Measurements from ENCODE around the gene ADCY6. TPM values are rescaled to one million over a fixed set of nuclear protein-coding genes. Genes with fewer than 3 reads are reported as not detected.

Gene ADCY6
- total RNA-seq, 1 experiment from 2014 or later = 19.0 TPM

DNA sequence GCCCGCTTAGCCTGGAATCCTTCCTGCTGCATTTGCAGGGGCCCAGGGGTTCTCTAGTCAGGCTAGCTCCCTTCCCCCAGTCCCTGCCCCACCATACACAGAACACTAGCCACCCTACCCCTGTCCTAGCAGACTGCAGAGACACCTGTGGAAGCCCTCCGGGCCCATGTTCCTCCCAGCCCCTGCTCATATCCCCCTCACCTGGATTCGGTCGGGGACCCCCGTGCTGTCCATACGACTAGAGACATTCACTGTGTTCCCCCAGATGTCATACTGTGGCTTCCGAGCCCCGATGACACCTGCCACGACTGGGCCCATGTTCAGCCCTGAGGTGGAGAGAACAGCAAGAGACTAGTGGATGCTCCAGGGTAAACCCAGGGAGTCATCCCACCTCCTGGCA, 20.2 kb downstream of the ADCY6 start:
- ATAC-seq (no peak), DNase-seq (no peak)
- TF ChIP-seq CTCF (conservative IDR thresholded peaks at IDR 0.05; ENCODE audit: low read depth, low read length) (no peak), EZH2phosphoT487 (IDR thresholded peaks at IDR 0.05; ENCODE audit: borderline replicate concordance, low read length) (no peak), EZH2 (IDR thresholded peaks at IDR 0.05; ENCODE audit: low read length, unreplicated experiment) (no peak)
- H3K9me3 ChIP-seq (ENCODE audit: low read length) = no peaks in the 10 kb centered on the region
- BruUV-seq (replicated peaks) = no TSS peak
- no peak overlapping the region for H3K27ac ChIP-seq (ENCODE audit: low read length)
- no peak overlapping the region for H2AFZ ChIP-seq (ENCODE audit: low read length)
- H3F3A ChIP-seq (ENCODE audit: low read length, unreplicated experiment) = no peaks in the 10 kb centered on the region
- CTCF ChIA-PET = no interaction called here
- H3K4me2 ChIP-seq (ENCODE audit: low read length) = no peak overlapping the region
- H3K4me3 ChIP-seq (ENCODE audit: low read length) = no peak overlapping the region
- peaks cover 29% of the 10 kb centered on the region; the same call in 1 of the 2 replicates for H3K36me3 ChIP-seq (ENCODE audit: low read depth, low read length)
- POLR2A ChIA-PET (ENCODE audit: unreplicated experiment) = interaction anchor here (0.6 kb wide), 1 partner anchor 83 kb away, joined by 6 read pairs; the partner anchor contains the start of gene DDX23
- intact Hi-C loops (cut with micrococcal nuclease) = no loop called here
- H3K9ac ChIP-seq (ENCODE audit: low read length) = no peak overlapping the region
- no peaks in the 10 kb centered on the region for H3K9me2 ChIP-seq (replicated peaks; ENCODE audit: low read length)
- no peaks in the 10 kb centered on the region for H4K20me1 ChIP-seq (ENCODE audit: low read length)
- H3K79me2 ChIP-seq (ENCODE audit: low read length) = no peaks in the 10 kb centered on the region
- no peaks in the 10 kb centered on the region for H3K27me3 ChIP-seq (ENCODE audit: low read length)
- peaks cover 9% of the 10 kb centered on the region; the same call in 1 of the 2 replicates for H3K4me1 ChIP-seq (ENCODE audit: insufficient read depth, low read length)

DNA sequence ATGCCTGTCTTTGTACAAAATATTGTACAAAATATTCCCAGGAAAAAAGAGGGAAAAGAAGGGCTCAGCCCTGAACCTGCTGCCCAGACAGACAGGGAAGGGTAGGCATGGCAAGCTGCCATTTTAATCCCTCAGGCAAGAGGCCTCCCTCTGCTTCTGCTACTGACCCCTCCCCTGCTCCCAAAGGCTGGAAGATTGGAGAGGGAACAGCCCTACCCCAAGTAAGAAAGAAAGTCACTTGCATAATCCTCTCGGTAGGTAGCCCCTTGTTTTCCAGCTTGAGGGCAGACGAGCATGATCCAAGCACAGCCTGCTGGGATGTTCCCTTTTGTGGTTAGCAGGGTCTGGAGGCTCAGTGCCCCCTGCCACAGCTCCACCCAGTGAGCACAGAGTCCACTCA, 20.7 kb downstream of the ADCY6 start:
- no peak overlapping the region for H3K4me2 ChIP-seq (ENCODE audit: low read length)
- no peaks in the 10 kb centered on the region for H3F3A ChIP-seq (ENCODE audit: low read length, unreplicated experiment)
- H3K79me2 ChIP-seq (ENCODE audit: low read length) = no peaks in the 10 kb centered on the region
- intact Hi-C loops (cut with micrococcal nuclease) = no loop called here
- no peak overlapping the region for H3K27ac ChIP-seq (ENCODE audit: low read length)
- BruUV-seq (replicated peaks) = no TSS peak
- H3K9ac ChIP-seq (ENCODE audit: low read length) = no peak overlapping the region
- DNase-seq (no peak), ATAC-seq (no peak)
- no peak for TF ChIP-seq CTCF (conservative IDR thresholded peaks at IDR 0.05; ENCODE audit: low read depth, low read length)
- TF ChIP-seq EZH2 (IDR thresholded peaks at IDR 0.05; ENCODE audit: low read length, unreplicated experiment) = no peak
- no peak for TF ChIP-seq EZH2phosphoT487 (IDR thresholded peaks at IDR 0.05; ENCODE audit: borderline replicate concordance, low read length)
- no peak overlapping the region for H2AFZ ChIP-seq (ENCODE audit: low read length)
- H3K9me3 ChIP-seq (ENCODE audit: low read length) = no peaks in the 10 kb centered on the region
- ChIA-PET CTCF (no interaction called here), POLR2A (ENCODE audit: unreplicated experiment) (no interaction called here)
- no peaks in the 10 kb centered on the region for H3K9me2 ChIP-seq (replicated peaks; ENCODE audit: low read length)
- H3K36me3 ChIP-seq (ENCODE audit: low read depth, low read length) = peaks cover 28% of the 10 kb centered on the region; the same call in 1 of the 2 replicates
- peaks cover 9% of the 10 kb centered on the region; the same call in 1 of the 2 replicates for H3K4me1 ChIP-seq (ENCODE audit: insufficient read depth, low read length)
- no peaks in the 10 kb centered on the region for H4K20me1 ChIP-seq (ENCODE audit: low read length)
- no peaks in the 10 kb centered on the region for H3K27me3 ChIP-seq (ENCODE audit: low read length)
- no peak overlapping the region for H3K4me3 ChIP-seq (ENCODE audit: low read length)

DNA sequence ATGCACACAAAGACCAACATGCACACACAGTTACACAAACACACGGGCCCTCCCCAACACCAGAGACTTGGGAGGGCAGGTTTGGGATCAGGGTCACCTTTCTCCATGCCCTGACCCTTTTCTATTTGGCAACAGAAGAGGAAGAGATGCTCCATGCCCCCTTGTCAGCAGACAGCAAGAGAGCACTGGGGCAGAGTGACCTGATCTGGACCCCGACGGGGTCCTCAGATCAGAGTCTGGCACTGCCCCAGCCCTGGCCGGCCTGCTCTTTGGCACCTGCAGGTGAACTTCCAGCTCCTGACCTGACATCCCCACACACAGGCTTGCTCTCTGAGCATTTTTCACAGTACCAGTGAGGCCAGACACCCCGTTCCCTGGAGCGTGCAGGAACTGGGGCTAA, 21.4 kb downstream of the ADCY6 start:
- H3K79me2 ChIP-seq (ENCODE audit: low read length) = no peaks in the 10 kb centered on the region
- intact Hi-C loops (cut with micrococcal nuclease) = no loop called here
- no peaks in the 10 kb centered on the region for H4K20me1 ChIP-seq (ENCODE audit: low read length)
- H3K27ac ChIP-seq (ENCODE audit: low read length) = no peak overlapping the region
- TF ChIP-seq CTCF (conservative IDR thresholded peaks at IDR 0.05; ENCODE audit: low read depth, low read length) (no peak), EZH2 (IDR thresholded peaks at IDR 0.05; ENCODE audit: low read length, unreplicated experiment) (no peak), EZH2phosphoT487 (IDR thresholded peaks at IDR 0.05; ENCODE audit: borderline replicate concordance, low read length) (no peak)
- no peak overlapping the region for H2AFZ ChIP-seq (ENCODE audit: low read length)
- no peak overlapping the region for H3K4me3 ChIP-seq (ENCODE audit: low read length)
- CTCF ChIA-PET = no interaction called here
- H3K9me2 ChIP-seq (replicated peaks; ENCODE audit: low read length) = no peaks in the 10 kb centered on the region
- H3K27me3 ChIP-seq (ENCODE audit: low read length) = no peaks in the 10 kb centered on the region
- ATAC-seq (no peak), DNase-seq (no peak)
- H3K9me3 ChIP-seq (ENCODE audit: low read length) = no peaks in the 10 kb centered on the region
- H3K4me2 ChIP-seq (ENCODE audit: low read length) = no peak overlapping the region
- no peaks in the 10 kb centered on the region for H3F3A ChIP-seq (ENCODE audit: low read length, unreplicated experiment)
- peaks cover 23% of the 10 kb centered on the region; the same call in 1 of the 2 replicates for H3K36me3 ChIP-seq (ENCODE audit: low read depth, low read length)
- H3K9ac ChIP-seq (ENCODE audit: low read length) = no peak overlapping the region
- no TSS peak for BruUV-seq (replicated peaks)
- POLR2A ChIA-PET (ENCODE audit: unreplicated experiment) = no interaction called here
- H3K4me1 ChIP-seq (ENCODE audit: insufficient read depth, low read length) = peaks cover 9% of the 10 kb centered on the region; the same call in 1 of the 2 replicates
